B cell (primary cell): ENCODE results near the gene PEPD.

Experiments
- CTCF ChIP-seq: fragments of 200-600 bp; IDR thresholded peaks from one replicate; pipeline ENCODE4 v1.8.0; 2022; ENCODE audit warnings: antibody characterized with exemption, mild to moderate bottlenecking
- EZH2 ChIP-seq: IDR thresholded peaks from 2 replicates; pipeline ENCODE4 v1.6.1; 2012; ENCODE audit warnings: borderline replicate concordance, low read depth, mild to moderate bottlenecking, moderate library complexity, low read length; ENCODE audit not compliant: insufficient read depth, poor library complexity, severe bottlenecking

GRCh38 chr19:33500586-33500985 lies 21.0 kb downstream of the PEPD start:
- no peak for TF ChIP-seq EZH2
- no peak for TF ChIP-seq CTCF
